HepG2 (cell line): ENCODE results near the gene SYS1. TPM values are rescaled to one million over a fixed set of nuclear protein-coding genes. Genes with fewer than 3 reads are reported as not detected.
A peak's percentile ranks its signal among the peaks of the same experiment; 100 is the strongest.

Experiments used
- GATA4 ChIP-seq: sonication (generic); IDR thresholded peaks from 2 replicates; pipeline ENCODE4 v1.6.1; 2016; ENCODE audit warnings: antibody characterized with exemption, low read depth, borderline replicate concordance
- HMGA1 ChIP-seq: sonication (generic); formaldehyde crosslinking; conservative IDR thresholded peaks from 2 replicates; pipeline ENCODE4 v1.4.0; 2020; ENCODE audit warnings: missing genetic modification reagents
- LCORL ChIP-seq, 2 experiments: fragments of 450-650 bp in 1 of 2; sonication (generic) in 1 of 2; formaldehyde crosslinking in 1 of 2; IDR thresholded peaks; 2 replicates each; pipeline versions ENCODE4 v1.5.0 to v1.6.1; 2017 to 2020; ENCODE audit warnings: antibody characterized with exemption in 1 of 2, missing genetic modification reagents in 1 of 2
- MAZ ChIP-seq, 2 experiments: sonication (generic) in 1 of 2; formaldehyde crosslinking in 1 of 2; IDR thresholded peaks; 2 replicates each; pipeline versions ENCODE4 v1.5.0 to v1.6.1; 2012 to 2020; ENCODE audit warnings: low read depth in 2 of 2, mild to moderate bottlenecking in 2 of 2, borderline replicate concordance in 1 of 2, improper control_type of control experiment in 1 of 2, low read length in 1 of 2, missing genetic modification reagents in 1 of 2, moderate library complexity in 1 of 2
- PHF5A ChIP-seq: IDR thresholded peaks from one replicate; pipeline ENCODE4 v1.6.1; 2018; ENCODE audit warnings: low read depth, missing genetic modification reagents; ENCODE audit not compliant: unreplicated experiment
- PITX1 ChIP-seq: sonication (generic); formaldehyde crosslinking; IDR thresholded peaks from 2 replicates; pipeline ENCODE4 v1.5.1; 2020; ENCODE audit warnings: mild to moderate bottlenecking, missing genetic modification reagents
- RARA ChIP-seq: IDR thresholded peaks from 2 replicates; pipeline ENCODE4 v1.6.1; 2016; ENCODE audit warnings: missing genetic modification reagents, missing compliant biosample characterization
- RBFOX2 ChIP-seq: fragments of 200-400 bp; formaldehyde crosslinking; IDR thresholded peaks from 2 replicates; pipeline ENCODE4 v1.6.1; 2017; ENCODE audit warnings: low read depth, mild to moderate bottlenecking, low read length
- SMAD3 ChIP-seq: sonication (generic); formaldehyde crosslinking; IDR thresholded peaks from 2 replicates; pipeline ENCODE4 v1.4.0; 2020; ENCODE audit warnings: missing genetic modification reagents
- SMAD9 ChIP-seq: sonication (generic); formaldehyde crosslinking; IDR thresholded peaks from 2 replicates; pipeline ENCODE4 v1.5.1; 2020; ENCODE audit warnings: mild to moderate bottlenecking, missing genetic modification reagents
- SRY ChIP-seq: sonication (generic); formaldehyde crosslinking; IDR thresholded peaks from 2 replicates; pipeline ENCODE4 v1.8.0; 2022; ENCODE audit warnings: mild to moderate bottlenecking, missing genetic modification reagents
- WIZ ChIP-seq: sonication (generic); formaldehyde crosslinking; IDR thresholded peaks from 2 replicates; pipeline ENCODE4 v1.5.1; 2020; ENCODE audit warnings: mild to moderate bottlenecking, missing genetic modification reagents
- XBP1 ChIP-seq: sonication (generic); formaldehyde crosslinking; IDR thresholded peaks from 2 replicates; pipeline ENCODE4 v1.5.0; 2020; ENCODE audit warnings: missing genetic modification reagents
- ZKSCAN5 ChIP-seq: sonication (generic); formaldehyde crosslinking; IDR thresholded peaks from 2 replicates; pipeline ENCODE4 v1.5.1; 2020; ENCODE audit warnings: mild to moderate bottlenecking, missing genetic modification reagents
- ZNF124 ChIP-seq: sonication (generic); formaldehyde crosslinking; IDR thresholded peaks from 2 replicates; pipeline ENCODE4 v1.4.0; 2020; ENCODE audit warnings: missing genetic modification reagents
- ZNF17 ChIP-seq: sonication (generic); formaldehyde crosslinking; IDR thresholded peaks from 2 replicates; pipeline ENCODE4 v1.5.0; 2020; ENCODE audit warnings: mild to moderate bottlenecking, missing genetic modification reagents
- ZNF362 ChIP-seq: sonication (generic); formaldehyde crosslinking; IDR thresholded peaks from 2 replicates; pipeline ENCODE4 v1.4.0; 2020; ENCODE audit warnings: missing genetic modification reagents, mild to moderate bottlenecking, borderline replicate concordance
- ZNF567 ChIP-seq: sonication (generic); formaldehyde crosslinking; IDR thresholded peaks from 2 replicates; pipeline ENCODE4 v1.8.1; 2023; ENCODE audit warnings: mild to moderate bottlenecking, missing genetic modification reagents, borderline replicate concordance
- ZNF609 ChIP-seq: sonication (generic); formaldehyde crosslinking; IDR thresholded peaks from 2 replicates; pipeline ENCODE4 v1.4.0; 2020; ENCODE audit warnings: mild to moderate bottlenecking, missing genetic modification reagents, borderline replicate concordance
- ZSCAN12 ChIP-seq: sonication (generic); formaldehyde crosslinking; IDR thresholded peaks from 2 replicates; pipeline ENCODE4 v1.9.0; 2021; ENCODE audit warnings: mild to moderate bottlenecking, missing genetic modification reagents
- polyA plus RNA-seq, 8 experiments: library from polyadenylated mRNA; depleted of rRNA in 3 of 8; stranded (reverse) in 7 of 8; unstranded in 1 of 8; fragments of >200 nt; fragmentation: Illumina TruSeq in 4 of 8; extraction: Trizol in 4 of 8; gene quantifications; 2 replicates each; pipeline versions ENCODE4 v1.2.1 to v1.2.3, GENCODE V29; 2011 to 2016; ENCODE audit warnings: low read depth in 4 of 8, missing spikeins in 1 of 8, mixed read lengths in 1 of 8; ENCODE audit not compliant: insufficient read depth in 1 of 8
- total RNA-seq, 5 experiments: library from RNA; depleted of rRNA; stranded (reverse); fragments of >200 nt; fragmentation: Illumina TruSeq; extraction: Trizol; gene quantifications; 2 replicates each; pipeline ENCODE4 v1.2.3, GENCODE V29; 2016; ENCODE audit warnings: low read depth in 1 of 5
- TF ChIP-seq, protein P1 (sequence below): sonication (generic); formaldehyde crosslinking; conservative IDR thresholded peaks from 2 replicates; pipeline ENCODE4 v1.4.0; 2020; ENCODE audit warnings: missing genetic modification reagents

Gene SYS1
- total and polyA plus RNA-seq, 2 of the 13 experiments (the other 11 are each of a cell fraction or from before 2014, with no cell fraction given) = 38.3 to 65.6 TPM

DNA sequence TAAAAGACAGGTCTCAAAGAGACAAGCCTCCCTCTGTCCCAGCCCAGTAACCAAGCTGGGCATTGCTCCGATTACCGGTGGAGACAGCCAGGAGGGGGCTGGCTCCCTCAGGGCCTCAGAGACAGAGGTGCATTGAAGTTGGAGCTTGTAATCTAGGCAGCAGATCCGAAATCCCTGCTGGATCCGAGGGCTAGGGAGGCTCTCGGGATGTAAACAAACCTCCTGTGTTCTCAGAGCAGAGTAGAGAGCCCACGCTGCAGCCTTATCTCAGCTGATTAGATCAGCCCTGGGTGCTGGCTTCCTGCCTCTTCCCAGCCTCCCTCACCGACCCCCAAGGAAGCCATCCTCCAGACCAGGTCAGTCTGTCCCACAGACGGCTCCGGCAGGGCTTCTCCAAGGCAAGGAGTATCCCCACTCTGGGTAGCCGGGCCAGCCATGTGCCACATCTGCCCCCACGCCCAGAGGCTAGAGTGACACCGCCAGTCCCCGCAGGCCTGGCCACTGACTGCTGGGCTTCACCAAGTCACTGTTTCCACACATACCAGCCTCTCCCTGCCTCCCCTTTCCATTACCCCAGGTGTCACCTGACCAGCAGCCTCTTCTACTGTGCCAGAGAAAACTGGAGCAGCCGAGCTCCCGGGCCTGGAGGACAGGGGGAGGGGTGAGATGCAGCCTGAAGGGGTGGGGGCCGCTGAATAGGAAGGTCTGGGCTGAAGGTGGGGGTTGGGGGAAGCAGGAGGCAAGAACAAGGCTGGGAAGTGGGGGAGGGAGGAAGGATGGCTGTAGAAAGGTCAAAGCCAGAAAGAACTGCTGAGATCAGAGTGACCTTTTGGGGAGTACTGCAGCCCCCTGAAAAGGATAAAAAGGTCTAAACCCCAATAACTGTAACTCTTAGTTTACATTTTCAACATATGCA lies 20.8 kb upstream of the SYS1 start (continued):
- TF ChIP-seq ZSCAN12 (CRISPR knock-in tag) (0 out of 2 replicates have a peak, but pooled peaks have one; percentile 25), PHF5A (no peak), HMGA1 (no peak), WIZ (CRISPR knock-in tag) (no peak; the same call in 1 of the 2 replicates), RBFOX2 (peak; percentile 55), XBP1 (CRISPR knock-in tag) (no peak), ZNF17 (CRISPR knock-in tag) (no peak), RARA (CRISPR knock-in tag) (peak; percentile 29; the same call in 1 of the 2 replicates), SMAD3 (no peak), SRY (CRISPR knock-in tag) (no peak), ZKSCAN5 (CRISPR knock-in tag) (peak; percentile 14; the same call in 1 of the 2 replicates), SMAD9 (CRISPR knock-in tag) (no peak), ZNF362 (peak; percentile 29; the same call in 1 of the 2 replicates), LCORL (IDR thresholded peaks at IDR 0.05) (no peak), LCORL (CRISPR knock-in tag; IDR thresholded peaks at IDR 0.05) (no peak; the same call in 1 of the 2 replicates), ZNF124 (CRISPR knock-in tag) (0 out of 2 replicates have a peak, but pooled peaks have one; percentile 15), GATA4 (peak; percentile 84; the same call in 1 of the 2 replicates), MAZ (IDR thresholded peaks at IDR 0.05; ENCODE audit: borderline replicate concordance, low read depth, low read length) (no peak), MAZ (CRISPR knock-in tag; IDR thresholded peaks at IDR 0.05; ENCODE audit: low read depth) (peak; percentile 73; the same call in 1 of the 2 replicates), PITX1 (CRISPR knock-in tag) (peak; percentile 71), ZNF609 (peak; percentile 80), ZNF567 (CRISPR knock-in tag) (peak; percentile 50; the same call in 1 of the 2 replicates)
- TF ChIP-seq, protein P1, sequence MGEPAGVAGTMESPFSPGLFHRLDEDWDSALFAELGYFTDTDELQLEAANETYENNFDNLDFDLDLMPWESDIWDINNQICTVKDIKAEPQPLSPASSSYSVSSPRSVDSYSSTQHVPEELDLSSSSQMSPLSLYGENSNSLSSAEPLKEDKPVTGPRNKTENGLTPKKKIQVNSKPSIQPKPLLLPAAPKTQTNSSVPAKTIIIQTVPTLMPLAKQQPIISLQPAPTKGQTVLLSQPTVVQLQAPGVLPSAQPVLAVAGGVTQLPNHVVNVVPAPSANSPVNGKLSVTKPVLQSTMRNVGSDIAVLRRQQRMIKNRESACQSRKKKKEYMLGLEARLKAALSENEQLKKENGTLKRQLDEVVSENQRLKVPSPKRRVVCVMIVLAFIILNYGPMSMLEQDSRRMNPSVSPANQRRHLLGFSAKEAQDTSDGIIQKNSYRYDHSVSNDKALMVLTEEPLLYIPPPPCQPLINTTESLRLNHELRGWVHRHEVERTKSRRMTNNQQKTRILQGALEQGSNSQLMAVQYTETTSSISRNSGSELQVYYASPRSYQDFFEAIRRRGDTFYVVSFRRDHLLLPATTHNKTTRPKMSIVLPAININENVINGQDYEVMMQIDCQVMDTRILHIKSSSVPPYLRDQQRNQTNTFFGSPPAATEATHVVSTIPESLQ (CRISPR knock-in tag) = no peak
